ENCODE measurements around the gene MRAS. TPM values are rescaled to one million over a fixed set of nuclear protein-coding genes. Genes with fewer than 3 reads are reported as not detected.

Gene MRAS
- total RNA-seq, 1 donor from 2014 or later, result 55.4 TPM

DNA sequence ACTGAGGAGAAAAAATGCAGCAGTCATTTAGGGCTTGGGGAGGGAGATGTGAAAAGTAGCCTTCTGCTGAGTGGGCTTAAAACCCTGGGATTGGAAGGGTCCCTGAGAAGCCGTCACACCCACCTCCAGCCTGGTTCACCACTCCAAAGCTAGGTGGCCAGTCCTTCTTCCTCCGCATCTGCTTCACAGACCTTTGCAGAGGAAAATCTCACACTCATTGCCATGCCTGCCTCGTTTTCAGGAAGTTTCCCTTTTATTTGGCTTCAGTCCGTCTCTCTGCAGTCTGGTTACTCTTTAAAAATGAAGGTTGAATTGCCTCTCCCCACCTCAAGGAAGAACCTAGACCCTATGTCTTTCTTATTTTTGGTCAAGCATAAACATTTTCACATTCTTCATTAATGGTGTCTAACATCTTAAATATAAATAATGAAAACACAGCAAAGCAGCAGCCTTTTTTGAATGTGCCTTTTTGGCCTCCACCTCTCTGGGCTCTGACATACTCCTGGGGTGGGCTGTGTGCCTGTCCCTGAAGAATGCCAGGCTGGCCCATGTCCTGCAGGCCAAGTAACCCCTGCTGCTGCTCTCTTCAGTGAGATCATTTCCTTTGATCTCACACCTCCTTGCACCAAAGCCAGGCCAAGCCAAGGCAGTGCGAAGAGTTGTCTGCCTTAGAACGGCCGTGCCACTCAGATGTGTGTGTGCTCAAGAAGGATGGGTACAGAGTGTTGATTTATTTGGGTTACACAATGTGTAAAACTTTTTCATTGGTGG is 11.0 kb downstream of the MRAS start:
- ATAC-seq (no peak), DNase-seq (no peak)
- intact Hi-C loops (cut with DNase I), result no loop called here
- peaks cover 7% of the 10 kb centered on the region for H3K36me3 ChIP-seq
- H3K27me3 ChIP-seq (ENCODE audit: low read depth), result no peaks in the 10 kb centered on the region
- peaks cover 15% of the 10 kb centered on the region for H3K4me1 ChIP-seq
- no peak overlapping the region for H3K27ac ChIP-seq
- no peaks in the 10 kb centered on the region for H3K9me3 ChIP-seq
- no peak overlapping the region for H3K4me3 ChIP-seq
- TF ChIP-seq CTCF (IDR thresholded peaks at IDR 0.05), result no peak

DNA sequence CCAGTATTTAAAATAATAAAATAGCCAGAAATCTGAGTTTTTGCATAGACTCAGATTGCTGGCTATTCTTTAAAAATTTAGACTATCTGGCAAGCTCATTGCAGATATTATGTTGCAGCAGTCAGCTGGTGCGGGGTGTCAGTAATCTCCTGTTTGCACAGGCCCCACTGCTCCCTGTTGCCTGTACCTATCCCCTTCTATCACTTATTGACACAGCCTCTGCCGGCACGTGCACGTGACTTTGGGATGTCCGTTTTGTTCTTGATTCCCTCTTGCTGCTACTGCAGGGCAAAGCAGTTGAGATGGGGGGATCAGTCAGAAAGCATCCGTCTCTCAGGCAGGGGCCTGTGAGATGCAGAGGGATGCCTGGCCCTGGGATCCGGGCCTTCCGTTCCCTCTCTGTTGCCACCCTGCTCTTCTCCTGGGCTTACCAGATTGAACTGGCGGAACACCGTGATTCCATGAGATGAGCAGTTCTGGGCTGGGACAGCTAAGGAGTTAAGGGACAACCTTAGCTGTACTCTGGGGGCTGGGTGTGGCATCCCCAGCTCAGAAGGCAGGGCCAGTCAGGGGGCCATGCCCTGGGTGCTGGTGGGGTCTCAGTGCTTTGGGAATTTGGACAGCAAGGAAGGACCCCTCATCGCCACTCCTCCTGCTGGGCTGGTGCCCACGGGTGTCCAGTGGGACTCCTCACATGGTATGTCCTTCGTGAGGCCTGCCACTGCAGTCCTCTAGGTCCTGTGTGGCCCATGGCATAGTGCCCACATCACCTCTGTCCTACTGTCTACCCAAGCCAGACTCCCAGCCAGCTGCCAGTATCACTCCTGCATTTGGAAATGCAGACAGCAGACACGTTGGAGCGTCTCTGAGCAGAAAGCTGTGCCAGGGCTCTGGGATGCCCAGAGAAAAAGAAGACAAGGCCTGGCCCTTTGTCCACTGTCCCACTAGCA is 11.8 kb downstream of the MRAS start:
- Histone ChIP-seq H3K36me3 (peaks cover 5% of the 10 kb centered on the region), H3K27me3 (ENCODE audit: low read depth) (no peaks in the 10 kb centered on the region), H3K9me3 (no peaks in the 10 kb centered on the region), H3K4me1 (peaks cover 15% of the 10 kb centered on the region), H3K27ac (no peak overlapping the region), H3K4me3 (no peak overlapping the region)
- intact Hi-C loops (cut with DNase I), result no loop called here
- DNase-seq (no peak), ATAC-seq (no peak)
- TF ChIP-seq CTCF (IDR thresholded peaks at IDR 0.05), result no peak

DNA sequence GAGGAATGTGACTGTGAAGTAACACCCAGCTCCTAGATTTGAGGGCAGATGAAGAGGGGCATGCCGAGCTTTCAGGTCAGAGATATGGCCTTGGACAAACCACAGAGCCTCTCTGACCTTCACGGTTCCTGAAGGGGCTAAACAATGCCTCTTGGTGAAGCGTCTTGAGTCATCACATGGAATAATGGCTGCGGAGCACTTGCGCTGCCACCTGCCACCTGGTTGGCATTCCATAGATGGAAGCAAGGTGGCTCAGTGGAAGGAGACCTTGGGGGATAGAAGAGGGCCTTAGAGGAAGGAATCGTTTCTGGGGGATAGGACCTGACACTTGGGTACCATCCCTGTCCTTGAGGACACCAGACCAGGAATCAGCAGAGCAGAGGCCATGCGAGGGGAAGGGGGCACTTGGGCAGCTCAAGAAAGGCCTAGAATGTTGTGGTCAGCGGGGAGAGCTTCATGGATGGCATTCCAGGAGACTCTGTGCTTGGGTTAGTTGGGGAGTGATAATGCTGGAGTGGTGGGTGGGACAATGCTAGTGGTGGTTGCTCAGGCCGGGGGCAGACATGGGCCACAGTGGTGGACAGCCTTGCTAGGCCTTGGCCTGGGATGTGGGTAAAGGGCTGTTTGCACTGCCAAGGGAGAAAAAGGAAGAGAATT is 12.6 kb downstream of the MRAS start:
- DNase-seq (no peak), ATAC-seq (no peak)
- intact Hi-C loops (cut with DNase I), result no loop called here
- H3K27me3 ChIP-seq (ENCODE audit: low read depth), result no peaks in the 10 kb centered on the region
- no peak overlapping the region for H3K4me3 ChIP-seq
- H3K27ac ChIP-seq, result no peak overlapping the region
- no peak for TF ChIP-seq CTCF (IDR thresholded peaks at IDR 0.05)
- no peaks in the 10 kb centered on the region for H3K9me3 ChIP-seq
- peaks cover 15% of the 10 kb centered on the region for H3K4me1 ChIP-seq
- H3K36me3 ChIP-seq, result no peaks in the 10 kb centered on the region

DNA sequence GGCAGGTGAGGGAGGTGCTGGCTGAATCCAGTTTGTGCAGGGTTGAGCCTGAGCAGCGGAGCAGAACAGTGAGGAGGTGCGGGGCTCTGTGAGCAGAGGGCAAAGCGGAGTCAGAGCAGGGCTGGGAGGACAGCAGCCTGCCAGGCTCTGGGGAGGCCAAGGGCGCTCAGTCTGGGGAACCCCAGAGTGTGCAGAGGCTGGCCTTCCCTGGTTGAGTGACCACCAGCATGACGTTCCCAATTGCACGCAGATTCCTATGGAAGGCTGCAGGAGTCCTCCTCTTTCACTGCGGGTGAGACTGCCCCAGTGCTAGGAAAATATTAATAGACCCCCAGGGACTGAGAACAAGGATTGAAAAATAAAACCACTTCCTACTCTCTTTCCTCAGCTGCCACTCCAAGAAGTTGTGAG is 13.2 kb downstream of the MRAS start:
- H3K27ac ChIP-seq, result no peak overlapping the region
- intact Hi-C loops (cut with DNase I), result no loop called here

More for the DNA sequence above, 13.2 kb downstream of the MRAS start:
- no peak for DNase-seq
- Histone ChIP-seq H3K27me3 (ENCODE audit: low read depth) (no peaks in the 10 kb centered on the region), H3K9me3 (no peaks in the 10 kb centered on the region), H3K4me3 (no peak overlapping the region), H3K36me3 (no peaks in the 10 kb centered on the region), H3K4me1 (peaks cover 19% of the 10 kb centered on the region)
- TF ChIP-seq CTCF (IDR thresholded peaks at IDR 0.05), result no peak
- ATAC-seq, result no peak

All from lower lobe of right lung (tissue), 2 donors.